ENCODE data around the gene CPEB1. TPM values are rescaled to one million over a fixed set of nuclear protein-coding genes. Genes with fewer than 3 reads are reported as not detected.

CPEB1 gene
- total and polyA plus RNA-seq, 2 of the 13 experiments (the other 11 are each of a cell fraction or from before 2014, with no cell fraction given), result 0.03 to 0.07 TPM

- TF ChIP-seq CEBPG (CRISPR knock-in tag; IDR thresholded peaks at IDR 0.05), result peak; percentile 32
- no peak for TF ChIP-seq REL (CRISPR knock-in tag; conservative IDR thresholded peaks at IDR 0.05)
- no peak for TF ChIP-seq ZNF652 (CRISPR knock-in tag; IDR thresholded peaks at IDR 0.05; ENCODE audit: borderline replicate concordance, low read depth)
- no peak for TF ChIP-seq SMC3 (IDR thresholded peaks at IDR 0.05; ENCODE audit: low read length)
- TF ChIP-seq GATAD2A (CRISPR knock-in tag; IDR thresholded peaks at IDR 0.05), result 0 out of 2 replicates have a peak, but pooled peaks have one; percentile 24
- no peak for TF ChIP-seq NPAS2 (CRISPR knock-in tag; IDR thresholded peaks at IDR 0.05; ENCODE audit: borderline replicate concordance)
- TF ChIP-seq ARID5B (CRISPR knock-in tag; IDR thresholded peaks at IDR 0.05), result peak; percentile 42; the same call in 1 of the 2 replicates
- no peak for TF ChIP-seq ZNF263 (CRISPR knock-in tag; IDR thresholded peaks at IDR 0.05)
- TF ChIP-seq ARID4A (CRISPR knock-in tag; IDR thresholded peaks at IDR 0.05; ENCODE audit: borderline replicate concordance), result no peak
- no peak for TF ChIP-seq SYNCRIP (IDR thresholded peaks at IDR 0.05; ENCODE audit: insufficient read depth, low read depth, low read length)
- no peak for TF ChIP-seq SATB2 (CRISPR knock-in tag; IDR thresholded peaks at IDR 0.05)
- TF ChIP-seq ATF4 (CRISPR knock-in tag; IDR thresholded peaks at IDR 0.05), result peak in 1 of 2 experiments; percentile 92; a peak in 2 of 4 replicates
- no peak for TF ChIP-seq POLR2G (IDR thresholded peaks at IDR 0.05; ENCODE audit: low read depth, low read length)
- TF ChIP-seq TFE3 (CRISPR knock-in tag; IDR thresholded peaks at IDR 0.05), result no peak
- TF ChIP-seq ZFP41 (CRISPR knock-in tag; IDR thresholded peaks at IDR 0.05; ENCODE audit: borderline replicate concordance), result no peak
- TF ChIP-seq EP300 (IDR thresholded peaks at IDR 0.05; ENCODE audit: low read depth in 2 of 2, low read length in 2 of 2), result no peak
- TF ChIP-seq EP300 (CRISPR knock-in tag; IDR thresholded peaks at IDR 0.05; ENCODE audit: borderline replicate concordance), result no peak
- TF ChIP-seq EED (CRISPR knock-in tag; IDR thresholded peaks at IDR 0.05), result no peak
- no peak for TF ChIP-seq MBD4 (IDR thresholded peaks at IDR 0.05; ENCODE audit: borderline replicate concordance, low read length)
- TF ChIP-seq FOXP1 (IDR thresholded peaks at IDR 0.05), result no peak
- TF ChIP-seq FOXP1 (CRISPR knock-in tag; IDR thresholded peaks at IDR 0.05), result peak; percentile 41; the same call in 1 of the 2 replicates
- TF ChIP-seq PCBP1 (IDR thresholded peaks at IDR 0.05; ENCODE audit: borderline replicate concordance, low read depth, low read length), result no peak
These were observed 80.5 kb downstream of the CPEB1 start (continued) for GRCh38 chr15:82566690-82567089.

Measured in HepG2 (cell line).